Measurements from ENCODE around the gene RETREG2.

The RETREG2 gene

DNA sequence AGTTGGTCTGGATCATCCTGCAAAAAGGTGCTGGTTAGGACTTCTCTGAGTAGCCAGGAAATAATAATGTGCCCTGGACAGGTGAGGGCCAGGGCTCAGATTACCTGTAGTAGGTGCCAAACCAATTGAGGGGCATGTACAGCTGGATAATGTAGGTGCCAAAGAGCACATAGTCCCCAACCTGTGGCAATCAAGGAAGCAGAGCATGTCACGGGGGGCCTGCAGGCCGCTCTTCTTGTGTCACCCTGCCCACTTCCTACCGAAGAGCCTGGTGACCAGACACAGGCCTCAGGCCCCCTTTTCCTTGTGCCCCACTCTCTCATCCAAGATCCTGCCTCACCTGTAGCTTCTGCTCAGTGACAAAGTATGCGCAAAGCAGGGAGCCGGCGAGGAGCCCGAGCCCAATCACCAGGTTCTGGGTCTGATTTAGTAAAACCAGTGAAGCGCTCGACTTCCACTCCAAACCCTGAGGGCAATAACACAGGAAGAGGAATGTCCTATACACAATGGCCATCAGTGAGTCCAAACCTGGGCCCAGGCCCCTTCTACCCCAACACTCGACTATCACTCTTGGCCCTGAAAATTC is 35.5 kb downstream of the RETREG2 start:
- no peak for FAIRE-seq
- DNase-seq (ENCODE audit: insufficient read length, low spot score): no peak

DNA sequence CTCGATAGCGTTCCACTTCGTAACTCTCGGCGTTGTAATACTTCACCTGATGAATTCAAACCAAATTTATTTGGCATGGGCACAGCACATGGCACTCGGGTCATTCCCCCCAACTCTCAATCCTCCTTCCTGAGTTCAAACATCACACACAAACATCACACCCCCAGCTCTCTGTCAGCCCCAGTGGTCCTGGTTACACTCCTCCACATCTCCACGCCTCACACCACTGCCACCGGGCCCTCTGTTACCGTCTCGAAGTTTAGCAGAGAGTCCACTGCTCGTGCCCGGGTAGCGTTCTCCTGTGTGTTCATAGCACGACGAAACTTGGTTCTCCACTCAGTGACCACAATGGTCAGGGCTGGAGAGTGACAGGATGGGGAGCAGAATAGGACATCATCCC is 36.1 kb downstream of the RETREG2 start:
- no peak for FAIRE-seq
- no peak for DNase-seq (ENCODE audit: insufficient read length, low spot score)

DNA sequence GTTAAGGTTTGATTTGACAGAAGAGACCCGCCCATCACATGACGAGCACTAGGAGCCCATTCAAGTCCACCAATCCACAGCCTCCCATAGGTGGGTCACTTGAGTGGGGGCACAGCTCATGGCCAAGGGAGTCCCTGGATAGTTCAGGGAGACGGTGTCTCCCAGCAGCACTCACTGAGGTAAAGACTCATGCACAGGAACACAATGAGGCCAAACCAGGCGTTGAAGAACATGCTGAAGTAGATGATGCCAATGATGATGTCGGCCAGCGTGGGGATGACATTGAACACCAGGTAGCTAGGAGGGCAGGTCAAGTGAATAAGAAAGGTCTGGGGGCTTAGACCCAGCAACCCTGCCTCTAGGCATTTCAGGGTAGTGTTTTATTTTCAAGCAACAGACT is 36.7 kb downstream of the RETREG2 start:
- no peak for FAIRE-seq
- DNase-seq (ENCODE audit: insufficient read length, low spot score): no peak

DNA sequence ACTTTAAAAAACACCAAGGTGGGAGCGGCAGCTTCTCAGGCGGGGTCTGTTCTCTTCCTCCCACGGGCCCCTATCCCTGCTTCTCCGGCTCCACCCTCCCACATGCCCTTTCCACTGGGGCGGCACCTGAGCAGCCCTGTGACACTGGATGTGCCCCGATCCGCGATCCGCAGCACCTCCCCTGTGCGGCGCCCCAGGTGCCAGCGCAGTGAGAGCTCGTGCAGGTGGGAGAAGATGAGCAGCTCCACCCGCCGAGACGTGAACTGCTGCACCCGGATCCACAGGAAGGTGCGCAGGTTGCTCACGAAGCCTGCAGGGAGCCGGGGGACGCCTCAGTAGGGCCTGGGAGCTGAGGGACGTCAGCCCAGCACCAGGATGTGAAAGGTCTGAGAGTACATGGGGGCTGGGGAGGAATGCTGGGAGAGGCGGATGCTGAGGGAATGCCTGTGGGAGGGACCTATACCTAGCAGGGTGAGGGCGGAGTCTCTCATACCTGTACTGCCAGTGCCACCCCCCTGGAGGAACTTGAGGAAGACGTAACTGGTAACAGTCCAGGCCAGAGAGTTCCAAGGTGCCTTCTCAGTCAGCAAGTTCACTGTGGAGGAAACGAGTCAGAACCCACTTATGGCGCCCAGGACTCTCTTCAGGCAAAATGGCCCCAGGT is 37.9 kb downstream of the RETREG2 start:
- DNase-seq (ENCODE audit: insufficient read length, low spot score): no peak
- no peak for FAIRE-seq

DNA sequence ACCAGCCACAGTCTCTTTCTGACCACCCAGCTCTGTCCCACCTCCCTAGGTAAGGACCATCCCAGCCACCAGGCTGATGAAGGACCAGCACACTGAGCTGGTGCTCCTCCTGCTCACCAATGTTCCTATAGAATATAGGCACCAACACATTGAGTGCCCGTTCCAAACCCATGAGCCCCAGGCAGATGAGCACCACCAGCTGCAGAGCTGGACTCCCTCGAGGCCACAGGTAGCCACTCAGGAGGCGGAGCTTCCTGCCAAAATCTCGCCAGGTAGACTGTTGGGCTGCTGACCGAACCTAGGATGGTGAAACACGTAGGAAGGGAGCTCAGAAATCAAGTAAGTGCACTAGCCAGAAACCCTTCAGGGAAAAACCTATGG is 38.5 kb downstream of the RETREG2 start:
- FAIRE-seq: no peak
- no peak for DNase-seq (ENCODE audit: insufficient read length, low spot score)

DNA sequence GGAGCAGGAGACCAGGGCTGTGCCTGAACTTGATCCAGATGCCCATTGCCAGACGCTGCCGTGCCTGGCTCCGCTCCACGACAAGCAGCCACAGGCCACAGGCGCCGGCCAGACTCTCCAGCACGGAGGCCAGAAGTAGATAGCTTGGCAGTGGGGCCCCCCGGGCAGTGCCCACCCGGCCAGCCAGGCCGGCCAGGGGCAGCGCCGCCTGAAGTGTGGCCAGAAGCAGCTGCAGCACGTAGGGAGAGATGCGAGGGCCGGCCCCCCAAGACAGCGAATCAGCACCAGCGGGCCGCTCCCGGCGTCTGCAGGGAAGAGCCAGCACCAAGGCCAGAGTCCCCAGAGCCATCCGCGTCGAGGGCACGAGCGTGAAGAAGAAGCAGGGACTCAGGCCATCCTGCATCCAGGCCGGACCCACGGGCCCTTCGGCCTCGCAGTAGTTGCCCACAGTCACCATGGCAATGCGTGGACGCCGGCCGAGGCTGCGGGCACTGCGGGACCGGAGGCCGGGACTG is 40.2 kb downstream of the RETREG2 start:
- peak; percentile 42 for DNase-seq (ENCODE audit: insufficient read length, low spot score)
- FAIRE-seq: no peak

DNA sequence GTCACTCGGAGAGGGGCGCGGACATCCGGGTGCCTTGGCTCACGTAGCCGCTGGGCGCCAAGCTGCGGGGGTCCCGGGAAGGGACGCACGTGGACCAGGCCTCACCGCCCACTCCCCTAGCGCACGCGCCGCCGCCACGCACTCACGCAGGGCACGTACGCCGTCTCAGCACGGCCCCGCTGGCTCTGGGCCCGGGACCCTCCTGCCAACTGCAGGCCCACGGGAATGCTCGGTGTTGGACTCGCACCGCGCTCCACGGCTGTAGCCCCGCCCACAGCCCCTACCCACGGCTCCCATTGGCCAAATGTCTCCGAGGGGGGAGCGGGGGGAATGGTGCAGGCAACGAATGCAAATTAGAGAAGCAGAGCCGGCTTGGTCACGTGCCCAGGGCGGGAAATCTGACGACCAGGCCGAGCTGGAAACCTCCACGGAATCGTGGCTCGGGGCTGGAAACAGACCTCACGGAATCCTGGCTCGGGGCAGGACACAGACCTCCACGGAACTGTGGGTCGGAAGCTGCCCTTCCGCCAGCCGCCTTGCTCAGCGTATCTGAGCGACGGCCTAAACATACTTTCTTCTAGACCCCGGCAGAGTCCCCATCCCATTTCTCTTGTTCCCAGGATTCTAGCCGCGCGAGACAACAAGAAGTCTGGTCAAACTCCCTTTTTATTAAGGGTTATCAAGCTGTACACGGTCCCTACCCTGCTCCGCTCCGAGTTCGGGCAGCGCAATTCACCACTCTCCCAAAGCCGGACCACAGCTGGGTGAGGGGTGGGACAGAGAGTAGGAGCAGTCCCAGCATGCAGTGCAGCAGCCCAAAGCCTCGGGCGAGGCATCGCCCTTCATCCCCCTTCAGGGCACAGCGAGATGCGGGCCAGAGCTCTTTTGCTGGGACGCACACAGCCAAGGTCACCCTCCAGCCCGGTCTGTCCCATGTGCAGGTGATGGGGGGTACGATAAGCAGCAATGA is 40.9 kb downstream of the RETREG2 start, which contains the start of gene ABCB6:
Gene ABCB6 (minus strand): TSS at position 227 of the 970 bp plus-strand sequence. CDS start 285 bp downstream, outside the sequence.
- FAIRE-seq: peak; percentile 48

DNA sequence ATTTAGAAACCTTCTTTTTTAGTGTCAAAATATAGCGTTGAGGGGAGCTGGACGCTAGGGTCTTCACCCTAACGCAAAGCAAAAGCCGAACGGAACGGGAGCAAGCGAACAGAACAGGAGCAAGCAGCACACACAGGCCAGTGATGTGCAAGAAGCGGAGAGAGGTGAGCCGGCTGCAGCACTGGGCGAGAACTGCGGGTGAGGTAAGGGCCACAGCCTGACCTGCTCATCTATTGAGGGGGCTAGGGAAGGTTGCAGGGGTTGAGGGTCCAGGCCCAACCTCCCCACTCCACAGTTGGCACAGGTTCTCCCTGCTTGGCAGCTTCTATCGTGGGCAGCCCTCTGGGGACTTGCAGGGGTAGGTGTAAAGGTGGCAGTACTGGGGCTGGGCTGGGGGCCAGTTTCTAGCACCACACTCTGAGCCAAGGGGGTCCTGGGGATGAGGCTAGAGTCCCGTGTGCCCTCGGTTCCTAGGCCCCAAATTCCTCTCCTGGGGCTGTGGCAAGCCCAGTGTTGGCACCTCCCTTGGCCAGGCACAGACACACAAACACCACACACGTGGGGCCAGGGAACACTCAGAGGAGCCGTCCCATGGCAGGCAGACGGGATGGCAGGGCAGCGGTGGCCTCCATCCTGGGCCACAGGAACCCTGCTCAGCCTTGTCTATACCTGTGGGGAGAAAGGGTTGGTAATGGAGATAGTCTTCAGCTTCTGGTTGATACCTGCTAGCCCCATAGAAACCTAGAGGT is 41.9 kb downstream of the RETREG2 start:
- no peak for FAIRE-seq
- no peak for DNase-seq (ENCODE audit: insufficient read length, low spot score)

More for the DNA sequence above, 40.9 kb downstream of the RETREG2 start, which contains the start of gene ABCB6:
- peak; percentile 29 for DNase-seq (ENCODE audit: insufficient read length, low spot score)

DNA sequence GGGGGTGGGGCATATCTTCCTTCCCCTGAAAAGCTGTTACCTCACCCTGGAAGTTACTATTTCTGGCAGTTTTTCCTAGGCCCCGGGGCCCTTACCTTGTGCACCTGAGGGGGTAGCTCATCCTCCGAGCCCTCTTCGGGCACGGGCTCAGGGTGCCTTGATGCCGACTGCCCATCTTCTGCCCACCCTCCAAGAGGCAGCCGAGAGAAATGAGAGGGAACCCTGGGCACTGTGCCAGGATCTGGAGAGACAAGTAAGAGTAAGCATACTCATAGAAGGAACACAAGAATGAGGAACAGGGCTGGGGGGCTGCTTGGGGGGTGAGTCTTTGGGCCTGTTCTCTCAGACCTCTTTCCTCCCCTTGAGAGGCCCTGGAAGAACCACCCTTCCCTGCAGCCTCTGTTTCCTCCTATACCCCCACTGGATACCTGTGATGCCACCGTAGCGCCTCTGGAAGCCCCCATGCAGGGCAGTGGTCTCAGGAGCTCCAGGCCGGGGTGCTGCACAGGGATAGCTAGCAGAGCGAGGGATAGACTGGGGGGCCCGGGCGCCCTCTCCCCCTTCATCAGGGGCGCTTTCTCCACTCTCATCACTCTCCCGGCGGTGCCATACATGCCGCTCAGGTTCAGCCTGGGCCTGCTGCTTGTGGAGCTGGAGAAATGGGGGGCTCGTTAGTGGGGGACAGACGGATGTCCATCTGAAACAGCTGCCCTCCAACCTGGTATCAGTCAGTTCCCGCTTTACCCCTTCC is 42.8 kb downstream of the RETREG2 start:
- FAIRE-seq (no peak), DNase-seq (ENCODE audit: insufficient read length, low spot score) (no peak)

DNA sequence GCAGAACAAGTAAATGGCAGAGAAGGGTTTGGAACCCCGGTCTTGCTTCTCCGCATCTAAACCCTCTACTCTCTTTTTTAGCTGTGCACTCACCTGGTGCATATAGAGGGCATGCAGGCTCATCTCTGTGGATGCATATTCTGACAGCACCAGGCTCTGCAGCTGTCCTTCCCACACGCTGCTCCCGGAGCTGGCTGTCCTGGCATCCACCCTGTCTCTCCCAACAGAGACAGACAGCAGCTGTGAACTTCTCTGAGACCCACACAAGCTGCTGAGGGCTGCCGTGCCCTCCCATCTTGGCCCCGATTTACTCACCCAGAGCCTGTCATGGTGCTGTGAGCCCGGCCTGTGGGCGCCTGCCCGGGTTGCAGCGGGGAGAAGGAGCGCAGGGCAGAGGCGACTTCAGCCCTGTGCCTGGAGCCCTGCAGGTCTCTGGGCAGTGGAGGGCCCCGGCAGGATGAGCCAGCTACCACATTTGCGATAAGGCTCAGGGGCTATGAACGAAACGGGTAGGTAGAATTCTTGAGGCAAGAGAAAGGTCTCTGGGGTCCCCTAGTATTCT is 44.0 kb downstream of the RETREG2 start:
- FAIRE-seq (no peak), DNase-seq (ENCODE audit: insufficient read length, low spot score) (no peak)

DNA sequence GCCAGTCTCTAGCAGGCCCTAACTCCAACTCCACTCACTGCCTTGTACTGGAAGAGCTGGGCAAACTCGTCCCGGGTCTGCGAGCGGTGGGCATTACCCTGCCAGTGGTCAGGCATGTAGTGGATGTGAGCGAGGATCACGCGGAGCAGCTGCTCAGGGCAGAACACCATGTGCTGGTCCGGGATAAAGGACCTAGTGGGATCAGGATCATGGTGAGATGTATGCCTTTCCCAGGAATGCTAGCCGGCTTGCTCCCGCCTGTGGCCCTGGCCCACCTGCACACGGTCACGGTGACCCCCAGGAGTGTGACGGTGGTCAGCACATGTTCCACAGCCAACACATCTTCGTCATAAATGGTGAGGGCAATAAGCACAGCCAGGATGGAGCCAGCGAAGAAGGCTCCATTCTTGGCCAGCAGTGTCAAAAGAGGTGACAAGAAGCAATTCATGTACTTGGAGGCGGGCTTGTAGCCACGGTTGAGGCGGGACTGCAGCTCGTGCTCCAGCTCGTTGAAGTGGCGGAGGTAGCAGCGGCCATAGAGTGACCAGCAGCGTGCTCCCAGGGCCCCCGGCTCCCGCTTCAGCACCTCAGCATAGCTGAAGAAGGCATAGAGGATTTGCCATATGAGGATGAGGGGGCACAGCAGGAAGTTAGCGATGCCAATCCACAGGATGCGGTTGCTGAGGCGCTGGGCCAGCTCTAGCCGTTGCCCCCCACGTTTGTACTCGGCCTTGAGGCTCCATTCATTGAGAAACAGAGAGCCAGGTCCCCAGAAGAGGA is 45.9 kb downstream of the RETREG2 start:
- FAIRE-seq: no peak
- no peak for DNase-seq (ENCODE audit: insufficient read length, low spot score)

DNA sequence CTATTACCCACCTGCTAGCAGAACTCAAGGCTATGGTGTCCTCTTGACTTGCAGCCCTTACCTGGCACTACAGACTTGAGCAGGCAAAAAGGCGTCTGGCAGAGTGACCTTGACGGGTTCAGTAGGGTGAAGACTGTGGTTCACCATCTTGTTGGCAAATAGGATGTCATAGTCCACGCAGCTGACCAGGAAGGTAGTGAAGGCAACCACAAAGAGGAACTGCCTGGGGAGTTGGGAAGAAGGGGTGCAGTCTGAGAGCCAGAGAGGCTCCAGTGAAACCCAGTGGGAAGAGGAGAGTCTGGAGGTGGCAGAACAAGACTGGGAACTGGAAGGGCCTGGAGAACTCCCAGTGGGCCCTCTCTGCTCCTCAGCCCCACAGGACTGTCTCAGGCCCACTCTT is 47.3 kb downstream of the RETREG2 start:
- FAIRE-seq (no peak), DNase-seq (ENCODE audit: insufficient read length, low spot score) (no peak)

DNA sequence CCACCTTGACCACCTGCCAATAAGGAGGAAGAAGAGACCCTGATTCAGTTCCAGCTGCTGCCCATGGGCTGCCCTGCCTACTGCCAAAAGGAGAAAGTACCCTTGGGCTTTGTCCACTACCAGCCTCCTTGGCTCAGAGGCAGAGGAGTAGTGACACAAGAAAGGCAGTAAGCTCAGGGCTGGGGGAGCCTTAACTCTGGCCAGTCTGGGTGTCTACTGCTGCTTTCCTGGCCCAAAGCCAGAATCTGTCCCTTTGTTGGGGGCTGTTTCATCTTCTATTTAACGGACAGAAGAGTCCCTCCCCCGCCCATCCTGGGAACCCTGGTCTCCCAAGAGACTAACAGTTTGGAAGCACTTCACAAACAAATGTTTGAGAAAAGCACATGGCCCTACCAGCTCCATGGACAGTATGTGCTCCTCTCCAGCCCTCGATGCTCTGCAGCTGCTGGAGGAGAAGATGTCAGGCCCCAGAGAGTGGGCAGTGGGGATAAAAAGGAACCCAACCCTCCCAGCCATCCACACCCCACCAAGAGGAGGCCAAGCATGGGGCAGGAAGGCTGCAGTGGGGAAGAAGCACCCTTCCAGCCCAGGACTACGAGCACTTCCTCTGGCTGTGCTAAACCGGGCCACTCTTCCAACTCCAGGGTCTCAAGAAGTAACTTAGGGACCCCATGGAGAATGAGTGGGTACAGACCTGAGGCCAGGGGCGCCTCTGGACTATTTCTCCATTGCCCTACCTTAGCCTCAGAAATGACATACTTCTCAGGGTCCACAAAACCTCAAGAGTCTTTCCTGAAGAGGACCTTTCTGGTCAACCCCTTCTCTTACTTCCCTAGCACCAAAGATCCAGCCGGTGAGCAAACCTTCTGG is 50.2 kb downstream of the RETREG2 start:
- FAIRE-seq (no peak), DNase-seq (ENCODE audit: insufficient read length, low spot score) (no peak)

DNA sequence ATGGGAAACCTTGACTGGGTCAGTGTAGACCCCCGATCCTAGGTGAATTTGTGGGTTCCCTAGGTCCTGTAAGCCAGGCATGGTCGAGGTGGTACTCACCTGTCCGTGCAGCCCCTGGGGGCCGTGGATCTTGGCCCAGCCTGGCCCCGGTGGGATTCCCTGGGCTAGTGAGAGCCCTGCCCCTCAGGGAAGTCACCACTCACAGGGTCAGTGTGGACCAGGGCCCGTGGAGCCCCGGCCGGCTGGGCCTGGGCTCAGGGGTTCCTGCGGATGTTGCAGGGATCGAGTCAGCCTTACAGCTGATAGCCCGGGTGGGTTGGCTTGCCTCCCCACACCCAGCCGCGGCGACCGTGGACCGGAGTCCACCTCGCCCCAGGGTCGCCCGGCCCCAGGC is 50.8 kb downstream of the RETREG2 start:
- no peak for FAIRE-seq
- no peak for DNase-seq (ENCODE audit: insufficient read length, low spot score)

DNA sequence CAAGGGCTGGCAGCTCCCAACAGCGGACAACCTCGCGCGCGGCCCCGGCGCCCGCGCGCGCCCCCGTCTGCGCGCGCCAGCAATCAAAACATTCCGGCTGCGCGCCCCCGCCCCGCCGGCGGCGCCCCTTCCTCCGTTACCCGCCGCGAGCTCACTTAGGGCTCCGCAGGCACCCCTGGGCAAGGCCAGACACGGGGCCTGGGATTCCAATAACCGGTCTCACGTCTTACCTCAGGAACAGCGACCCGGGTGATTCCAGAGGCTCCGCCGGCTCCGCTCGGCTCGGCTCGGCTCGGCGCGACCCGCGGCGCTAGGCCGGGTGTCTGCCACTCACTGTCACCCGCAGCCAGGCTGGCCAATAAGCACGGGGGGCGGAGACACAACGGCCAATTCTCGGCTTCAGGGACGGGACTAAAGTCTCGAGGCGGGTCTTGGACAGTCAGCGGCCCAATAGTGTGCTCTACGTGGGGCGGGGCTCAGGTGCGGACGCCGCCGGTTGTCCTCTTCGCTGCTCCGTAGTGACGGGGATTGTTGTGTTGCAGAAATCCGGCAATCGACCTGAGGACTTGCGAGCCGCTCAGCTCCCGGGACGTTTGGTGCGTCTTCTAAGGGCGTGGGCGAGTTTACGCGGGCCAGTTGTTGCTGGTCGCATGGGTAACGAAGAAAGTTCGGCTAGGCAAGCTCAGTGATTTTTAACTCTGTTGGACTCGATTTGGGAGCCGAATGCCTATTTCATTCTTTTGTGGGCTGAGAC is 51.4 kb downstream of the RETREG2 start, which contains the start of the genes ANKZF1 and ATG9A:
Gene ANKZF1 (plus strand): TSS at position 502 of the 754 bp plus-strand sequence. CDS start 452 bp downstream, outside the sequence.
Gene ATG9A (minus strand): TSS at position 332 of the 754 bp plus-strand sequence. CDS start 1,612 bp downstream, outside the sequence.
- FAIRE-seq: peak; percentile 95
- peak; percentile 98 for DNase-seq (ENCODE audit: insufficient read length, low spot score)

DNA sequence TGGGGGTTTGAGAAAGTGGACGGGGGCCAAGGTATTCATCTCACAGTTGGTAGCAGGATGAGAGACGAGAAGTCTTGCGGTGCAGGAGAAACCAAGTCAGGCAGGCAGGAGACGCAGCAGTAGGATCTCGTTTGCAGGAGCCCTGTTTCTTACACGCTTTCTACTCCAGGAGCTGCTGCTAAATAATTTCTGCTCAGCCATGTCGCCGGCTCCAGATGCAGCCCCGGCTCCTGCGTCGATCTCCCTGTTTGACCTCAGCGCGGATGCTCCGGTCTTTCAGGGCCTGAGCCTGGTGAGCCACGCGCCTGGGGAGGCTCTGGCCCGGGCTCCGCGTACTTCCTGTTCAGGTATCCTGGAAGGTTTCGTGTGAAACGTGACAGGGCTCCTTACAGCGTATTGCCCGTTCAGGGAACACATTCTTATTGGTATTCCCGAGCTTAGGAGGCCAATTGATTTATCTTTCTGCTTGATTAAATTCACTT is 52.0 kb downstream of the RETREG2 start:
- no peak for DNase-seq (ENCODE audit: insufficient read length, low spot score)

DNA sequence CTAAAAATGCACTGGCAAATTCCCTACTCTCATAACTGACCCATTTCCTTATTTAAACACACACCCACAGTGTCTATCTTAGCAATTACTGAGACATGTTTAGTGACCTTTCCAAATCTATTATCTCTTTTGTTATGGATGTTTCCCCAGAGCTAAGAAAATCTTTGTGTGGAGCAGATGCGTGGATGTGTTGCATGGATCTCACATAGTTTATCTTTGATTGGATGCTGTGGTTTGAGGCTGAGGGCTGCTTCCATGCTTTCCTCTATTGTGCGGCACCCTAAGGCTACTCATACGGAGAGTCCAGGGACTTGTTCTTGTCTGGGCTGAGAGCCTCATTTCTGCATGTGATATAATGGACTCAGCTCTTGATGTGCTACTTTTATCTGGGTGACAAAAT is 56.3 kb downstream of the RETREG2 start:
- DNase-seq (ENCODE audit: insufficient read length, low spot score): no peak
- no peak for FAIRE-seq

More for the DNA sequence above, 52.0 kb downstream of the RETREG2 start:
- FAIRE-seq: no peak

Data from HTR-8/SVneo (cell line).